NB4 (cell line): Measurements from ENCODE around the gene SYNGR1.

Experiments used
- CTCF ChIP-seq: IDR thresholded peaks from one replicate; pipeline ENCODE4 v1.5.1; 2012; ENCODE audit warnings: low read depth, low read length
- MAX ChIP-seq: IDR thresholded peaks from 2 replicates; pipeline ENCODE4 v1.6.1; 2011; ENCODE audit warnings: low read depth, low read length
- POLR2A ChIP-seq: IDR thresholded peaks from 2 replicates; pipeline ENCODE4 v1.6.1; 2011; ENCODE audit warnings: mild to moderate bottlenecking; ENCODE audit not compliant: insufficient read length; ENCODE audit errors: extremely low read depth

- TF ChIP-seq POLR2A (no peak), CTCF (no peak), MAX (no peak)
These were observed 784 bp upstream of the SYNGR1 start for GRCh38 chr22:39348909-39349505.
